IMR-90 (cell line): Measurements from ENCODE around the gene C2CD4C. TPM values are rescaled to one million over a fixed set of nuclear protein-coding genes. Genes with fewer than 3 reads are reported as not detected.

ENCODE experiments used
- ATAC-seq: fragments of 200-7000 bp; cut with Tn5 transposase; 2 replicates; pipeline ENCODE4 v1.9.1; 2020; ENCODE audit warnings: low read depth, mild to moderate bottlenecking, moderate library complexity
- BruUV-seq: library from RNA; stranded (reverse); fragments of 400-500 nt; replicated peaks from 2 replicates; lab custom pipeline; 2021; lab: Mats Ljungman, UMichigan
- CTCF ChIA-PET: fragments of 300-600 bp; formaldehyde crosslinking; extraction: SDS; loops from one replicate; lab custom pipeline; 2021; ENCODE audit warnings: antibody characterized with exemption; lab: Yijun Ruan, JAX
- POLR2A ChIA-PET: fragments of 300-600 bp; sonication (Branson Sonifier 250); formaldehyde crosslinking; loops from one replicate; lab custom pipeline; 2022; ENCODE audit warnings: antibody characterized with exemption; ENCODE audit not compliant: unreplicated experiment; lab: Charles Lee
- DNase-seq: peaks from one replicate; pipeline ENCODE4 v3.0.0; 2013
- H2AFZ ChIP-seq: replicated peaks from 2 replicates; pipeline ENCODE3; 2013; ENCODE audit warnings: low read length, mild to moderate bottlenecking; ENCODE audit not compliant: poor library complexity
- H2AK5ac ChIP-seq: 2 replicates; pipeline ENCODE4 v1.6.1; 2013; ENCODE audit warnings: low read depth, low read length, inconsistent platforms
- H2AK9ac ChIP-seq: replicated peaks from 2 replicates; pipeline ENCODE3; 2013; ENCODE audit warnings: mild to moderate bottlenecking, low read depth, low read length, moderate library complexity; ENCODE audit not compliant: poor library complexity
- H2BK120ac ChIP-seq: 2 replicates; pipeline ENCODE4 v1.6.1; 2013; ENCODE audit warnings: low read depth, low read length, inconsistent platforms
- H2BK15ac ChIP-seq: 3 replicates; pipeline ENCODE4 v1.6.1; 2013; ENCODE audit warnings: low read depth, low read length, inconsistent platforms
- H2BK20ac ChIP-seq: 2 replicates; pipeline ENCODE4 v1.6.1; 2013; ENCODE audit warnings: low read depth, mild to moderate bottlenecking, inconsistent platforms, low read length, moderate library complexity
- H2BK5ac ChIP-seq: 2 replicates; pipeline ENCODE4 v1.6.1; 2013; ENCODE audit warnings: mild to moderate bottlenecking, low read depth, low read length, inconsistent platforms; ENCODE audit not compliant: poor library complexity, severe bottlenecking
- H3K14ac ChIP-seq: replicated peaks from 2 replicates; pipeline ENCODE4 v1.6.1; 2013; ENCODE audit warnings: low read depth, low read length, inconsistent platforms
- H3K18ac ChIP-seq: 2 replicates; pipeline ENCODE4 v1.6.1; 2013; ENCODE audit warnings: low read depth, low read length, control low read depth
- H3K23ac ChIP-seq: 2 replicates; pipeline ENCODE4 v1.6.1; 2013; ENCODE audit warnings: low read depth, low read length, inconsistent platforms
- H3K27ac ChIP-seq: 2 replicates; pipeline ENCODE4 v1.5.1; 2013; ENCODE audit warnings: mild to moderate bottlenecking, control low read depth, low read length; ENCODE audit not compliant: insufficient read depth
- H3K27me3 ChIP-seq: 2 replicates; pipeline ENCODE4 v1.6.1; 2013; ENCODE audit warnings: low read length; ENCODE audit not compliant: control insufficient read depth, insufficient read depth
- H3K36me3 ChIP-seq: 2 replicates; pipeline ENCODE4 v1.6.1; 2013; ENCODE audit warnings: low read length, mixed read lengths; ENCODE audit not compliant: control insufficient read depth, insufficient read depth
- H3K4ac ChIP-seq: 2 replicates; pipeline ENCODE4 v1.6.1; 2013; ENCODE audit warnings: low read depth, low read length, inconsistent platforms
- H3K4me1 ChIP-seq: 2 replicates; pipeline ENCODE4 v1.6.1; 2013; ENCODE audit warnings: low read length, mixed read lengths; ENCODE audit not compliant: control insufficient read depth, insufficient read depth
- H3K4me2 ChIP-seq: 2 replicates; pipeline ENCODE4 v1.6.1; 2013; ENCODE audit warnings: low read depth, mild to moderate bottlenecking, control low read depth, low read length, moderate library complexity
- H3K4me3 ChIP-seq: 2 replicates; pipeline ENCODE4 v1.5.1; 2013; ENCODE audit warnings: low read depth, mild to moderate bottlenecking, control low read depth, low read length, moderate library complexity; ENCODE audit not compliant: insufficient read depth
- H3K56ac ChIP-seq: 2 replicates; pipeline ENCODE4 v1.6.1; 2013; ENCODE audit warnings: low read length, inconsistent platforms; ENCODE audit not compliant: insufficient read depth; ENCODE audit errors: extremely low read depth
- H3K79me1 ChIP-seq, 2 experiments: 2 replicates each; pipeline ENCODE4 v1.6.1; 2013; ENCODE audit warnings: low read length in 2 of 2, inconsistent platforms in 1 of 2, low read depth in 1 of 2
- H3K9ac ChIP-seq: 2 replicates; pipeline ENCODE4 v1.6.1; 2013; ENCODE audit warnings: low read depth, low read length, control low read depth
- H3K9me1 ChIP-seq: 2 replicates; pipeline ENCODE4 v1.6.1; 2013; ENCODE audit warnings: low read length, inconsistent platforms; ENCODE audit not compliant: insufficient read depth
- H3K9me3 ChIP-seq: 2 replicates; pipeline ENCODE4 v1.6.1; 2013; ENCODE audit warnings: low read length; ENCODE audit not compliant: control insufficient read depth, insufficient read depth
- H4K20me1 ChIP-seq: 2 replicates; pipeline ENCODE4 v1.6.1; 2013; ENCODE audit warnings: low read length, inconsistent platforms; ENCODE audit not compliant: insufficient read depth
- H4K5ac ChIP-seq: 2 replicates; pipeline ENCODE4 v1.6.1; 2013; ENCODE audit warnings: mild to moderate bottlenecking, low read depth, low read length, control low read depth
- H4K8ac ChIP-seq, 2 experiments: 2 replicates each; pipeline ENCODE4 v1.6.1; 2013; ENCODE audit warnings: low read depth in 2 of 2, low read length in 2 of 2, control low read depth in 1 of 2, inconsistent platforms in 1 of 2
- H4K91ac ChIP-seq: 2 replicates; pipeline ENCODE4 v1.6.1; 2013; ENCODE audit warnings: low read depth, low read length, inconsistent platforms; ENCODE audit not compliant: insufficient read depth
- BHLHE40 ChIP-seq: fragments of 150-350 bp; IDR thresholded peaks from 2 replicates; pipeline ENCODE4 v1.6.1; 2016; ENCODE audit warnings: mild to moderate bottlenecking, low read depth, low read length
- CHD1 ChIP-seq: IDR thresholded peaks from 2 replicates; pipeline ENCODE4 v1.6.1; 2012; ENCODE audit warnings: low read depth, low read length, improper control_type of control experiment
- CTCF ChIP-seq: conservative IDR thresholded peaks from 2 replicates; pipeline ENCODE4 v1.5.1; 2012; ENCODE audit warnings: mild to moderate bottlenecking, low read depth, low read length, improper control_type of control experiment
- ELK1 ChIP-seq: fragments of 150-350 bp; IDR thresholded peaks from 2 replicates; pipeline ENCODE4 v1.6.1; 2016; ENCODE audit warnings: low read depth, mild to moderate bottlenecking, low read length, moderate library complexity, borderline replicate concordance
- FOS ChIP-seq: fragments of 150-350 bp; IDR thresholded peaks from 2 replicates; pipeline ENCODE4 v1.6.1; 2016; ENCODE audit warnings: low read depth, low read length
- MXI1 ChIP-seq: IDR thresholded peaks from 2 replicates; pipeline ENCODE4 v1.6.1; 2012; ENCODE audit warnings: low read depth, mild to moderate bottlenecking, low read length, moderate library complexity, borderline replicate concordance
- POLR2A ChIP-seq: IDR thresholded peaks from 2 replicates; pipeline ENCODE4 v1.6.1; 2012; ENCODE audit warnings: mild to moderate bottlenecking, low read depth, low read length
- RAD21 ChIP-seq: IDR thresholded peaks from 2 replicates; pipeline ENCODE4 v1.6.1; 2012; ENCODE audit warnings: low read length, improper control_type of control experiment
- RCOR1 ChIP-seq: IDR thresholded peaks from 2 replicates; pipeline ENCODE4 v1.6.1; 2012; ENCODE audit warnings: mild to moderate bottlenecking, low read length, improper control_type of control experiment; ENCODE audit not compliant: insufficient replicate concordance
- RFX5 ChIP-seq: IDR thresholded peaks from 2 replicates; pipeline ENCODE4 v1.8.0; 2012; ENCODE audit warnings: low read depth, mild to moderate bottlenecking, low read length, moderate library complexity
- SMC3 ChIP-seq: fragments of 150-350 bp; IDR thresholded peaks from 2 replicates; pipeline ENCODE4 v1.6.1; 2016; ENCODE audit warnings: low read depth, mild to moderate bottlenecking, antibody characterized with exemption, low read length, moderate library complexity
- WGBS, 2 experiments: methylation state at CpG; one replicate each; pipeline versions ENCODE4 v1.1.5 to v1.1.7; 2013; ENCODE audit warnings: missing lambda C conversion rate in 2 of 2; ENCODE audit not compliant: insufficient read length in 1 of 2; ENCODE audit errors: extremely low coverage in 2 of 2; 5-methylcytosine and 5-hydroxymethylcytosine counted together
- dilution Hi-C: fragments of 300-500 bp; cut with HindIII; formaldehyde crosslinking; loops from one replicate; pipeline ENCODE4 v1.14.3; 2018; ENCODE audit warnings: low sequenced_read_pairs; ENCODE audit not compliant: unreplicated experiment
- in situ Hi-C: fragments of 300-500 bp; cut with MboI; formaldehyde crosslinking; loops from 3 replicates; pipeline ENCODE4 v1.14.3; 2019; ENCODE audit warnings: low sequenced_read_pairs, inconsistent platforms, mixed read lengths
- intact Hi-C: fragments of 100-400 bp; cut with micrococcal nuclease; formaldehyde crosslinking; loops from 2 replicates; pipeline ENCODE4 v1.10.0; 2022
- polyA plus RNA-seq, 3 experiments: library from polyadenylated mRNA; depleted of rRNA; stranded (reverse); fragments of >200 nt; gene quantifications; 2 replicates each; pipeline ENCODE4 v1.2.3, GENCODE V29; 2012; ENCODE audit warnings: low replicate concordance in 1 of 3
- total RNA-seq: library from RNA; depleted of rRNA; stranded (reverse); fragments of >200 nt; gene quantifications from 2 replicates; pipeline ENCODE4 v1.2.3, GENCODE V29; 2012

Gene C2CD4C
- total and polyA plus RNA-seq, 2 of the 4 experiments (the other 2 are of a cell fraction): under 0.01 to 0.07 TPM

DNA sequence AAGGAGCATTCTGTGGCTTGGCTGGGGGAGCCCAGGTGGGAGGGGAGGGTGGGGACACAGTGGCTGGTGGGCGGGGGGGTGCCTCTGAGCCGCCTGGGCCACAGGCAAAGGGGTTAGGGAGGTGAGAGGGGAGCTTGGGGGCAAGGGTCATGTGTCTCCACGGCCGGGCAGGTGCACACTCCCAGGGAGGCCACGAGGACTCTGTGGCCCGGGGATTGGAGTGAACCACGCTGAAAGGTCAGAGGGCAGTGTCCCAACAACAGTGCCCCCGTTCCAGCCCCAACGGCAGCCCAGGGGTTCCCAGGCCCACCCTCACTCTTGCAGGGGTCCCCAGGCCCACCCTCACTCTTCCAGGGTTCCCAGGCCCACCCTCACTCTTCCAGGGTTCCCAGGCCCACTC, 9.6 kb downstream of the C2CD4C start:
- H2AK5ac ChIP-seq: no peak overlapping the region
- BruUV-seq: no TSS peak
- DNase-seq (no peak), ATAC-seq (no peak)
- CTCF ChIA-PET: no interaction called here
- H3K79me1 ChIP-seq: no peaks in the 10 kb centered on the region
- no peak overlapping the region for H3K9ac ChIP-seq
- no peak overlapping the region for H2BK20ac ChIP-seq
- WGBS, 2 experiments: no CpG with 5 or more reads among the region's 9 CpGs
- no peak overlapping the region for H3K4ac ChIP-seq
- H4K8ac ChIP-seq: no peak overlapping the region
- dilution Hi-C loops (no loop called here), intact Hi-C loops (no loop called here), in situ Hi-C loops (no loop called here)
- H3K56ac ChIP-seq: no peak overlapping the region
- H3K36me3 ChIP-seq: no peaks in the 10 kb centered on the region
- no peak overlapping the region for H3K4me2 ChIP-seq
- no peak overlapping the region for H2AK9ac ChIP-seq
- H3K14ac ChIP-seq: no peak overlapping the region
- H3K4me1 ChIP-seq: no peaks in the 10 kb centered on the region
- peaks cover 5% of the 10 kb centered on the region; the same call in 1 of the 2 replicates for H4K20me1 ChIP-seq
- no peak overlapping the region for H2BK120ac ChIP-seq
- POLR2A ChIA-PET: no interaction called here
- no peak overlapping the region for H2BK15ac ChIP-seq
- H4K5ac ChIP-seq: no peak overlapping the region
- H3K4me3 ChIP-seq: no peak overlapping the region
- no peak overlapping the region for H3K18ac ChIP-seq
- H3K9me3 ChIP-seq: no peaks in the 10 kb centered on the region; the same call in 1 of the 2 replicates
- TF ChIP-seq CTCF: no peak
- no peak for TF ChIP-seq SMC3
- TF ChIP-seq RCOR1: no peak
- TF ChIP-seq RFX5: no peak
- TF ChIP-seq CHD1: no peak
- TF ChIP-seq POLR2A: no peak
- TF ChIP-seq MXI1: no peak
- TF ChIP-seq RAD21: no peak
- no peak for TF ChIP-seq BHLHE40
- no peak for TF ChIP-seq ELK1
- no peak for TF ChIP-seq FOS
- H3K23ac ChIP-seq: no peak overlapping the region
- no peak overlapping the region for H3K27ac ChIP-seq
- H4K91ac ChIP-seq: no peak overlapping the region
- peaks cover 2% of the 10 kb centered on the region; the same call in 1 of the 2 replicates for H3K27me3 ChIP-seq
- no peak overlapping the region for H2BK5ac ChIP-seq
- no peaks in the 10 kb centered on the region for H3K9me1 ChIP-seq
- H2AFZ ChIP-seq: no peak overlapping the region
